ENCODE results near the gene TBL1X. TPM values are rescaled to one million over a fixed set of nuclear protein-coding genes. Genes with fewer than 3 reads are reported as not detected.

Gene TBL1X
- total and polyA plus RNA-seq, 2 experiments from 2014 or later, result 8.7 to 26.9 TPM

DNA sequence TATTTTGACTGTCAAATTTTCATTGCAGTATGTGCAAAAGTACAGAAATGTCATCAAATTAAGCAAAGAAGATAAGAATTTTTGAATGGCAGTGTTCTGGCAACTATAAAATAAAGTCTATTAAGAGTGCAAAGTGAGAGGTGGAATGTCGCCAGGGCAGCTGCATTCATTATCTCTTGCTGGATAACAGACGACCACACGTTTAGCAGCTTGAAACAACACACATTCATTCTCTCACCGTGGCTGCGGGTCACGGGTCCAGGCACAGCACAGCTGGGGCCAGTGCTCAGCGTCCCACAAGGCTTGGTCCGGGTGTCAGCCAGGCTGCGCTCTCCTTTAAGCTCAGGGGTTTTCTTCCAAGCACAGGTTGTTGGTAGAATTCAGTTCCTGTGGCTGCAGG, 186.9 kb downstream of the TBL1X start:
- no peaks in the 10 kb centered on the region for H3K27me3 ChIP-seq (ENCODE audit: insufficient read depth)
- Mint-ChIP-seq H3K4me3 (no peak overlapping the region), H3K27me3 (ENCODE audit: insufficient read depth, low read depth, poor library complexity) (peaks cover 2% of the 10 kb centered on the region), H3K9me3 (no peaks in the 10 kb centered on the region), H3K27ac (no peak overlapping the region), H3K36me3 (ENCODE audit: low read depth) (peaks cover 9% of the 10 kb centered on the region), H3K4me1 (peaks cover 3% of the 10 kb centered on the region; the same call in 2 of the 3 replicates)
- H3K79me2 ChIP-seq (replicated peaks; ENCODE audit: insufficient read depth), result no peaks in the 10 kb centered on the region
- no peaks in the 10 kb centered on the region for H4K20me1 ChIP-seq (replicated peaks; ENCODE audit: insufficient read depth)
- H3K4me1 ChIP-seq (ENCODE audit: insufficient read depth), result no peaks in the 10 kb centered on the region
- H3K27ac ChIP-seq (ENCODE audit: low read depth), result no peak overlapping the region
- DNase-seq (ENCODE audit: low spot score) (no peak), ATAC-seq (no peak)
- H3K9me2 ChIP-seq (ENCODE audit: insufficient read depth), result no peaks in the 10 kb centered on the region
- H3K36me3 ChIP-seq (ENCODE audit: insufficient read depth), result no peaks in the 10 kb centered on the region
- no peak for TF ChIP-seq JUNB (IDR thresholded peaks at IDR 0.05; ENCODE audit: unreplicated experiment)
- H3K4me3 ChIP-seq, result no peak overlapping the region
- H3K4me2 ChIP-seq, result no peak overlapping the region
- H3F3A ChIP-seq (replicated peaks; ENCODE audit: low read depth), result no peaks in the 10 kb centered on the region
- H2AFZ ChIP-seq, result no peak overlapping the region

DNA sequence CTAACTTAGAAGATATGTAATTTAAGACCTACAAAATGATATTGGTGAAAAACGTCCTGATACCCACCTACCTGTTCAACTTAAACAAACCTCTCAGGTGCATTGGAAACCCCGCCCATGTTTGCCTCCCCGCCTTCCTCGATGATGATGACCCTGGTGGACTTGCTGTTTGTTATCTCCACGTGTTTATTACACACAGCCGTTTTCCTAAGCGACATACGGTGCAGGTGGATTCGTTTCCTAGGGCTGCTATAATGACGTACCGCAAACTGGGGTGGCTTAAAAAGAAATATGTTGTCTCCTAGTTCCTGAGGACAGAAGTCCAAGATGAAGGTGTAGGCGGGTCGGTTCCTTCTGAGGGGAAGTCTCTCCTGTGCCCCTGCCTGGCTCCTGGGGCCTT, 190.1 kb downstream of the TBL1X start:
- H3K4me1 Mint-ChIP-seq, result peaks cover 5% of the 10 kb centered on the region; the same call in 2 of the 3 replicates
- no peak overlapping the region for H3K27ac Mint-ChIP-seq
- Histone ChIP-seq H3K79me2 (replicated peaks; ENCODE audit: insufficient read depth) (no peaks in the 10 kb centered on the region), H3K27me3 (ENCODE audit: insufficient read depth) (no peaks in the 10 kb centered on the region), H3F3A (replicated peaks; ENCODE audit: low read depth) (no peaks in the 10 kb centered on the region), H4K20me1 (replicated peaks; ENCODE audit: insufficient read depth) (no peaks in the 10 kb centered on the region), H3K27ac (ENCODE audit: low read depth) (no peak overlapping the region), H3K36me3 (ENCODE audit: insufficient read depth) (no peaks in the 10 kb centered on the region), H3K4me3 (no peak overlapping the region), H3K9me2 (ENCODE audit: insufficient read depth) (no peaks in the 10 kb centered on the region), H3K4me1 (ENCODE audit: insufficient read depth) (no peaks in the 10 kb centered on the region), H2AFZ (no peak overlapping the region), H3K4me2 (no peak overlapping the region)
- H3K27me3 Mint-ChIP-seq (ENCODE audit: insufficient read depth, low read depth, poor library complexity), result peaks cover 7% of the 10 kb centered on the region
- peaks cover 18% of the 10 kb centered on the region for H3K36me3 Mint-ChIP-seq (ENCODE audit: low read depth)
- DNase-seq (ENCODE audit: low spot score) (no peak), ATAC-seq (no peak)
- no peaks in the 10 kb centered on the region for H3K9me3 Mint-ChIP-seq
- TF ChIP-seq POLR2AphosphoS5 (IDR thresholded peaks at IDR 0.05; ENCODE audit: low read depth) (no peak), STAT1 (IDR thresholded peaks at IDR 0.05; ENCODE audit: unreplicated experiment) (no peak), ZNF114 (CRISPR knock-in tag; IDR thresholded peaks at IDR 0.05) (no peak)
- no peak overlapping the region for H3K4me3 Mint-ChIP-seq

DNA sequence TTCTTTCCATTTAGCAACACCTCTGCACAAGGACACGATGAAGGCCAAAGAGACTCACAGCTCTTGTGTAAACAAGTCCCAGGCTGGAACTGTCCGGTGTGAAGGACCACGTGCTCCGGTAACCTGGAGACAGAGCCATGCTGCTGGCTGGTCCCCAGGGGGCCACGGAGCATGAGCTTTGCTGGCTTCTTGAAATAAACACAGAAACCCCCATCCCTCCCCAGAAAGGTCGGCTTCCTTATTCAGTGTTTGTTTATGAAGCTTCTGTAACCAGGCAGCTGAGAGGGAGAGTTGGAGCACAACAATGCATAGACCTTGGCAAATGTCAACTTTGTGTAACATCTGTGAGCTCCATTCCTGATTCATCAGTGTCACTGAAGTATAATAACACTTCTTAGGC, 191.4 kb downstream of the TBL1X start:
- H3K27ac Mint-ChIP-seq, result no peak overlapping the region
- H3K27me3 Mint-ChIP-seq (ENCODE audit: insufficient read depth, low read depth, poor library complexity), result peaks cover 7% of the 10 kb centered on the region
- Histone ChIP-seq H4K20me1 (replicated peaks; ENCODE audit: insufficient read depth) (no peaks in the 10 kb centered on the region), H3K27ac (ENCODE audit: low read depth) (no peak overlapping the region), H3K79me2 (replicated peaks; ENCODE audit: insufficient read depth) (no peaks in the 10 kb centered on the region), H3K27me3 (ENCODE audit: insufficient read depth) (no peaks in the 10 kb centered on the region), H3K36me3 (ENCODE audit: insufficient read depth) (no peaks in the 10 kb centered on the region), H3K9me2 (ENCODE audit: insufficient read depth) (no peaks in the 10 kb centered on the region), H3F3A (replicated peaks; ENCODE audit: low read depth) (no peaks in the 10 kb centered on the region), H3K4me2 (no peak overlapping the region), H2AFZ (no peak overlapping the region), H3K4me3 (no peak overlapping the region), H3K4me1 (ENCODE audit: insufficient read depth) (no peaks in the 10 kb centered on the region)
- H3K4me1 Mint-ChIP-seq, result peaks cover 2% of the 10 kb centered on the region; the same call in 1 of the 3 replicates
- no peak overlapping the region for H3K4me3 Mint-ChIP-seq
- ATAC-seq (no peak), DNase-seq (ENCODE audit: low spot score) (no peak)
- TF ChIP-seq, protein P1, sequence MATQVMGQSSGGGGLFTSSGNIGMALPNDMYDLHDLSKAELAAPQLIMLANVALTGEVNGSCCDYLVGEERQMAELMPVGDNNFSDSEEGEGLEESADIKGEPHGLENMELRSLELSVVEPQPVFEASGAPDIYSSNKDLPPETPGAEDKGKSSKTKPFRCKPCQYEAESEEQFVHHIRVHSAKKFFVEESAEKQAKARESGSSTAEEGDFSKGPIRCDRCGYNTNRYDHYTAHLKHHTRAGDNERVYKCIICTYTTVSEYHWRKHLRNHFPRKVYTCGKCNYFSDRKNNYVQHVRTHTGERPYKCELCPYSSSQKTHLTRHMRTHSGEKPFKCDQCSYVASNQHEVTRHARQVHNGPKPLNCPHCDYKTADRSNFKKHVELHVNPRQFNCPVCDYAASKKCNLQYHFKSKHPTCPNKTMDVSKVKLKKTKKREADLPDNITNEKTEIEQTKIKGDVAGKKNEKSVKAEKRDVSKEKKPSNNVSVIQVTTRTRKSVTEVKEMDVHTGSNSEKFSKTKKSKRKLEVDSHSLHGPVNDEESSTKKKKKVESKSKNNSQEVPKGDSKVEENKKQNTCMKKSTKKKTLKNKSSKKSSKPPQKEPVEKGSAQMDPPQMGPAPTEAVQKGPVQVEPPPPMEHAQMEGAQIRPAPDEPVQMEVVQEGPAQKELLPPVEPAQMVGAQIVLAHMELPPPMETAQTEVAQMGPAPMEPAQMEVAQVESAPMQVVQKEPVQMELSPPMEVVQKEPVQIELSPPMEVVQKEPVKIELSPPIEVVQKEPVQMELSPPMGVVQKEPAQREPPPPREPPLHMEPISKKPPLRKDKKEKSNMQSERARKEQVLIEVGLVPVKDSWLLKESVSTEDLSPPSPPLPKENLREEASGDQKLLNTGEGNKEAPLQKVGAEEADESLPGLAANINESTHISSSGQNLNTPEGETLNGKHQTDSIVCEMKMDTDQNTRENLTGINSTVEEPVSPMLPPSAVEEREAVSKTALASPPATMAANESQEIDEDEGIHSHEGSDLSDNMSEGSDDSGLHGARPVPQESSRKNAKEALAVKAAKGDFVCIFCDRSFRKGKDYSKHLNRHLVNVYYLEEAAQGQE (IDR thresholded peaks at IDR 0.05; ENCODE audit: unreplicated experiment), result no peak
- TF ChIP-seq, protein P2, sequence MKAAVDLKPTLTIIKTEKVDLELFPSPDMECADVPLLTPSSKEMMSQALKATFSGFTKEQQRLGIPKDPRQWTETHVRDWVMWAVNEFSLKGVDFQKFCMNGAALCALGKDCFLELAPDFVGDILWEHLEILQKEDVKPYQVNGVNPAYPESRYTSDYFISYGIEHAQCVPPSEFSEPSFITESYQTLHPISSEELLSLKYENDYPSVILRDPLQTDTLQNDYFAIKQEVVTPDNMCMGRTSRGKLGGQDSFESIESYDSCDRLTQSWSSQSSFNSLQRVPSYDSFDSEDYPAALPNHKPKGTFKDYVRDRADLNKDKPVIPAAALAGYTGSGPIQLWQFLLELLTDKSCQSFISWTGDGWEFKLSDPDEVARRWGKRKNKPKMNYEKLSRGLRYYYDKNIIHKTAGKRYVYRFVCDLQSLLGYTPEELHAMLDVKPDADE (IDR thresholded peaks at IDR 0.05), result no peak
- peaks cover 18% of the 10 kb centered on the region for H3K36me3 Mint-ChIP-seq (ENCODE audit: low read depth)
- no peaks in the 10 kb centered on the region for H3K9me3 Mint-ChIP-seq

All from GM23338 (cell line).